AG20443 (cell line): ENCODE data around the gene TIGD4.

Source experiments
- DNase-seq: peaks from one replicate; pipeline ENCODE4 v3.0.0; 2012; ENCODE audit warnings: low spot score, mixed read lengths

TIGD4 gene

DNA sequence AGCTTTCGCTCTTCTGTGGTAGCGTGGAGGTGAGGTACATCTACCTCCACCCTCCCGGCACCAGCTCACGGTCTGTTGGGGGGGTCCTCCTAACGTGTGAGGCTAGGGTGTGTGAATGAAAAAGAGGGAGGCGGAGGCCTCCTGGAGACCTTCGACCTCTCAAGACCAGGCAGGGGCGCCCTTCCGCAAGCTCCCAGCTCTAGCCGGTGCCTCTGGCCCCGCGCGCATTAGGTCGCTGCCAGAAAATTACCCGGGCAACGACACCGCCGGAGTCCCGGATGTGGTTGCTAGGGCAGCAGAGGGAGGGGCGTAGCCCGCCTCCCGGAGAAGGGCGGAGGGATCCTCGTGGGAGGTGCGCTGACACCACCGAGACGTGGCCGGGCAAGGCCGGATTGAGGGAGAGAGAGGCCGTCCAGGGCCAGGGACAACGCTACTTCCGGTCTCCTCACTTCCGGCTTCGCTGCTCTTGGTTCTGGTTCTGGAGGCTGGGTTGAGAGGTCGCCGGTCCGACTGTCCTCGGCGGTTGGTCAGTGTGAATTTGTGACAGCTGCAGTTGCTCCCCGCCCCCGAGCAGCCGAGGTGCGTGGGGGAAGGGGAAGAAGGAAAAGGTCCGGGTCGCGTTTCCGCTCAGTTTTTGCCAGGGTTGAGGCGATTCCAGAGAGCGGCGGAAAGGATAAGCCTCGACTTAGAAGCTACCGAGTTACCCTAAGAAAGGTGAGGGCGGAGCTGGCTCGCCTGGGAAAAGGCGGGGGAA, at the start of gene TIGD4, which contains the start of gene ARFIP1:
Gene TIGD4, minus strand, starts transcription at position 218 of the 754 bp plus-strand sequence. CDS start 8,726 bp downstream, outside the sequence.
Gene ARFIP1, plus strand, starts transcription at position 442 of the 754 bp plus-strand sequence. CDS start 49,680 bp downstream, outside the sequence.
- DNase-seq: peak; percentile 99

DNA sequence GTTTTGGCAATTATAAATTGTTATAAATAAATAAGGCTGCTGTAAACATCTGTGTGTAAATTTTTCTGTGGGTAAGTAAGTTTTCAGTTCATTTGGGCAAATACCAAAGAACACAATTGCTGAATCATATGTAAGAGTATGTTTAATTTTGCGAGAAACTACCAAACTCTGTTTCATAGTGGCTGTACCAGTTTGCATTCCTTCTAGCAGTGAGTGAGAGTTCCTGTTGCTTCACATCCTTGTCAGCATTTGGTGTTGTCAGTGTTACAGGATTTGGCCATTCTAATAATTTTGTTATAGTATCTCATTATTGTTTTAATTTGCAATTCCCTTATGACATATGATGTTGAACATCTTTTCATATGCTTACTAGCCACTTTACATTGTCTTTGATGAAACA, 48.6 kb upstream of the TIGD4 start:
- DNase-seq: no peak

DNA sequence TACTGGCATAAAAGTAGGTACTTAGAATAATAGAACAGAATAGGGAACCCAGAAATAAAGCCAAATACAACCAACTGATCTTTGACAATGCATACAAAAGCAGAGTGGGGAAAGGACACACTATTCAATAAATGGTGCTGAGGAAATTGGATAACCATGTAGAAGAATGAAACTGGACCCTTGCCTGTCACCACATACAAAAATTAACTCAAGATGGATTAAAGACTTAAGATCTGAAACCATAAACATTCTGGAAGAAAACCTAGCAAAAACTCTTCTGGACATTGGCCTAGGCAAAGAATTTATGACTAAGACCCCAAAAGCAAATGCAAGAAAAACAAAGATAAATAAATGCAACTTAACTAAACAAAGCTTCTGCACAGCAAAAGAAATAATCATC, 45.8 kb upstream of the TIGD4 start:
- no peak for DNase-seq

DNA sequence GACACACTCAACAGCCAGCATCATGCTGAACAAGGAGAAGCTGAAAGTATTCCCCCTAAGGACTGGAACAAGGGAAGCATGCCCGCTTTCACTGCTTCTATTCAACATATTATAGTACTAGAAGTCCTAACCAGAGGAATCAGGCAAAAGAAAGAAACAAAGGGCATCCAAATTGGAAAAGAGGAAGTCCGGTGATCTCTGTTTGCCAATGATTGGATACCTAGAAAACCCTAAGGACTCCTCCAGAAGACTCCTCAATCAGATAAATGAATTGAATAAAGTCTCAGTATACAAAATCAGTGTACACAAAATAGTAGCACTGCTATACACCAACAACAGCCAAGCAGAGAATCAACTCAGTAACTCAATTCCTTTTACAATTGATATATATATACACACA, 45.0 kb upstream of the TIGD4 start:
- no peak for DNase-seq

DNA sequence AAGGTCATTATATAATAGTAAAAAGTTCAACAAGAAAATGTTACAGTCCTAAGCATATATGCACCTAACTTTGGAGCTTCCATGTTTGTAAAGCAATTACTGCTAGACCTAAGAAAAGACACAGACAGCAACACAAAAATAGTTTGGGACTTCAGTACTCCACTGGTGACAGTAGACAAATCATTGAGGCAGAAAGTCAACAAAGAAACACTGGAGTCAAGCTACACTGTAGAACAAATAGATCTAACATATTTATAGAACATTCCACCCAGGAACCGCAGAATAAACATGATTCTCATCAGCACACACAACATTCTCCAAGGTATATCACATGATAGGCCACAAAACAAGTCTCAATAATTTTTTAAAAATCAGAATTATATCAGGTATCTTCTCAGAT, 42.8 kb upstream of the TIGD4 start:
- DNase-seq: no peak

DNA sequence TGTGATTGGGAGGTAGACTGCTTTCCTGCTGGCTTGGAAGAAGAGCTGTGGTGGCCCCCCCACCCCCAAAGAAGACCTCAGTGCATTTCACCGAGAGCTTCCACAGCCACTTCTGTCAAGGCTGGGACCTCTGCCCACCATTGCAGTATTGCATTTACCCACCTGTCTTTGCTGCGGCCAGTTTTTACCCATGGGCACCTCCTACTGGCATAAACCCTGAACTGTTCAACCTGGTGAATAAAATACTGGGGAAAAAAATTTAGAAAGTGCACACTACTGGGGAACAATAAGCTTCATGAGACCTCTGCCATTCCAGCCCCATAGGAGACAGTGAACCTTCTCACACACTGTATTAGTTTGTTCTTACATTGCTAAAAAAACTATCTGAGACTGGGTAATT, 40.5 kb upstream of the TIGD4 start:
- DNase-seq: no peak

DNA sequence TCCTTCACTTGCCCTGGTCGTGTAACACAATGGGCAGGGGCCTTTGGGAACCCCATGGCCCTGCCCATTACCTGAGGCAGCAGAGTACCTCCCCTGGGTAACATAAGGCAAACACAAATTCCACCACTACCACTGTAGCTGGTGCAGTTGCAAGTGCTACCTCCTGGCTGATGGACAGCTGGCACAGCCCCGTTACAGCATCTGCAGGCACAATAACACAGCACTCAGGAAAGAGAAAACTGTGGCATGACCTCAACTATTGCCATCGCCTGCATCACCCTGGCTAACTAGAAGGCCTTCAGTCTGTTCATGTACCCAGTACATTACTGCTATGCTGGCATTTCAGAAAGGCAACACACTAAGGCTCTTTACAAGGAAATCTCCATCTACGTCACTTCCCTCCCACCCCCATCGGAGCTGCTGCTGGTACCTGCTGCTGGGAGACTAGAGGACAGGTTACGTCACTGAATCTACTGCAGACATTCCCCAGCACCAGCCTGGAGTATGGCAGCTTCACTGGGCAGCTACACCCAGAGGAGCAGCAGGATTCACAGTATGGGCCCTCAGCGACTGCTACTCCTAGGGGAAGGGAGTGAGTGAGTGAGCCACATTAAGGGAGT, 39.6 kb upstream of the TIGD4 start:
- DNase-seq: no peak

DNA sequence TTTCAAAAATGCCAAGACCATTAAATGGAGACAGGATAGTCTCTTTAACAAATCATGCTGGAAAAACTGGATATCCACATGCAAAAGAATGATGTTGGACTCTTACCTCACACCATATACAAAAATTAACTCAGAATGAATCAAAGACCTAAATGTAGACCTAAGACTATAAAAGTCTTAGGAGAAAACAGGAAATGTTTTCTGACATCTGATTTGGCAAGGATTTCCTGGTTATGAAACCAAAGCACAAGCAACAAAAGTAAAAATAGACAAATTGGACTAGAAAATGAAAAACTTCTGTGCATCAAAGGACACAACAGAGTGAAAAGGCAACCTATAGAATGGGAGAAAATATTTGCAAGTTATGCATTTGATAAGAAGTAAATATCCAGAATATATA, 37.8 kb upstream of the TIGD4 start:
- DNase-seq: no peak

DNA sequence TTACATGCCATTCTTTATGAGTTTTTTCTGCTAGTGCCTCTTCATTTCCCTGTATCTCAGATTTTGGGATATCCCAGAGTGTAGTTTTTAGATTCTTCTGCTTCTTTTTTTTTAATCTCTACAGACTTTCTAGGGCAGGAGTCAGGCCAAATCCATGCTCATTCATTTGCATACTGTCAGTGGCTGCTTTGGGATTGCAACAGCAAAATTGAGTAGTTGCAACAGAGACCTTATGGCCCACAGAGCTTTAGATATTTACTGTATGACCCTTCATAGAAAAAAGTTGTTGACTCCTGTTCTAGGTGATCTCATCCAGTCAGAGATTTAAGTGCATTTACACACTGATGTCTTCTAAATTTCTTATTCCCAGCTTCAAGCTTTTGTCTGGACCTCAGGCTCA, 35.5 kb upstream of the TIGD4 start:
- no peak for DNase-seq

DNA sequence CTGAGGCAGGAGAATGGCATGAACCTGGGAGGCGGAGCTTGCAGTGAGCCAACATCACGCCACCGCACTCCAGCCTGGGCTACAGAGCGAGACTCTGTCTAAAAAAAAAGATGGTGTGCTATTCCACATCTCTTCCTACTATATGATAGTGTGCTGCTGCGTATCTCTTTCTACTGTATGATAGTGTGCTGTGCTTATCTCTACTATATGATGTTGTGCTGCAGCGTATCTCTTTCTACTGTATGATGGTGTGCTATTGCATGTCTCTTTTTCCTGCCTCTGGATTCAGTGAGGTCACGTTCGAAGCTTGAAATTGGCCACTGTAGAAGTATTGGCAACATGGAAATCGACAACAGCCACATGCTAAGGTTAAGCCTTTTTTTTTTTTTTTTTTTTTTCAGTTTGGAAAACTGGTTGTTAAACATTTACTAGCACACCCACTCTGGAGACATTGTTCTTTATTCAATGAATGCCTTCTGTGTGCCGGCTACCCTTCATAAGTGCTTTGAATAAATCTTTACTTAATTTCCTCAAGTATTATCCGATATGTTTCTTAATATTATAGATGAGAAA, 31.3 kb upstream of the TIGD4 start:
- DNase-seq: no peak

DNA sequence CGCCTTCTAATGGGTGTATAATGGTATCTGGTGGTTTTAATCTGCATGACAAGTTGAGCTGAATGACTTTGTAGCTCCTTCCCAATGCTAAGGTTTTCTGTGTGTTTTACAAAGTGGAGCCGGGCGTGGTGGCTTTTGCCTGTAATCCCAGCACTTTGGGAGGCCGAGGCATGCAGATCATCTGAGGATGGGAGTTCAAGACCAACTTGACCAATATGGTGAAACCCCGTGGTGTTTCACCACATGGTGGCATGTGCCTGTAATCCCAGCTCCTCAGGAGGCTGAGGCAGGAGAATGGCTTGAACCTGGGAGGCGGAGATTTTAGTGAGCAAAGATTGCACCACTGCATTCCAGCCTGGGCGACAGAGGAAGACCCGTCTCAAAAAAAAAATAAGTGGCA, 29.1 kb upstream of the TIGD4 start:
- DNase-seq: no peak

DNA sequence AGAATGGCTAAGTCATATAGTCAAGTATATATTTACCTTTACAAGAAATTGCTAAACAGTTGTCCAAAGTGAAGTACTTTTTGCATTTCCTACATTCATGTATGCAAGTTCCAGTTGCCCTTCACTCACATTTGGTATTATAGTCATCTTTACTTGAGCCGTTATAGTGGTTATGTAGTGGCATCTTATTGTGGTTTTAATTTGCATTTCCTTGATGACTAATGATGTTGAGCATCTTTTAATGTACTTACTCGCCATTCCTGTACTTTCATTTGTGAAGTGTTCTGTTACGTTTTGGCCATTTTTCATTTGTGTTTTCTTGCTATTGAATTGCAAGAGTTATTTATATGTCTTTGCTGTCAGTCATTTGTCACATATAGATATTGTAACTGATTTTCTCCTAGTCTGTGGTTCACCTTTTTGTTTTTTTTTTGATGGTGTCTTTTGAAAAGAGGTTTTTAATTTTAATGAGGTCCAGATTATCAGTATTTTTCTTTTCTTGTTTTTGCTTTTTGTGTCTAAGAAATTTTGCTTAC, 27.8 kb upstream of the TIGD4 start:
- DNase-seq: no peak

DNA sequence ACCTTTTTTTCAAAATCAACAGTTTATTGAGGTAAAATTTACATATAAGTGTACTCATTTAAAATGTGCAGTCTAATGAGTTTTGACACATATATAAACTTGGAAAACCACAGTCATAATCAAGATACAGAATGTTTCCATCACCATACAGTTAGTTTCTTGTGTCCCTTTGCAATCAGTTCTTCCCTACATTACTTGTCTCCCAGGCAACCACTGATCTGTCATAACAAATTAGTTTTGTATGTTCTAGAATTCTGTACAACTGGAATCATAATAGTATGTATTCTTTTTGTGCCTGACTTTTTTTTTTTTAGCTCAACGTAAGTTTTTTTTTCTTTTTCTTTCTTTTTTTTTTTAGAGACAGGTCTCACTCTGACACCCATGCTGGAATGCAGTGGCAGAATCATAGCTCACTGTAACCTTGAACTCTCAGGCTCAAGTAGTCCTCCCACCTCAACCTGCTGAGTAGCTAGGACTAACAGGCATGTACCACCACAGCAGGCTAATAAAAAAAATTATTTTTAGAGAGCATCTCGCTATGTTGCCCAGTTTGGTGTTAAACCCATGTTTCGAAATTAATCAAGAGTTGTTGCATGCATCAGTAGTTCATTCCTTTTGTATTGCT, 27.1 kb upstream of the TIGD4 start:
- DNase-seq: no peak

DNA sequence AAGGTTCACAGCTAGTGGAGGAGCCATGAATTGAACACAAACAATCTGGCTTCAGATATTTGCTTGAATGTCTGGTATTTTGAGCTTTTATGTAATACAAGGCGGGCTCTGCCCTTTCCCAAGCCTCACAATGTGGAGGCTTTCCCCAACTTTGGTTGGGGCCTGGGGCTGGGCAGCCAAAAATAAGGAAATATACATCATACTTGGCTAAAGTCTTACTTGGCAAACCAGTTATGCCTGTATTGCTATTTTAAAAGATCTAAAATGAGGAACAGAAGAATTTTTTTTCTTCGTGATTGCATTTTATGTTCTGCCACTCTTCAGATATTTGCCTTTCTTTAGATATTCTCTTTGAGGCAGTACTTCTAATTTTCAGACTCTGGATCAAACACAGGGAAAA, 26.3 kb upstream of the TIGD4 start:
- DNase-seq: no peak

DNA sequence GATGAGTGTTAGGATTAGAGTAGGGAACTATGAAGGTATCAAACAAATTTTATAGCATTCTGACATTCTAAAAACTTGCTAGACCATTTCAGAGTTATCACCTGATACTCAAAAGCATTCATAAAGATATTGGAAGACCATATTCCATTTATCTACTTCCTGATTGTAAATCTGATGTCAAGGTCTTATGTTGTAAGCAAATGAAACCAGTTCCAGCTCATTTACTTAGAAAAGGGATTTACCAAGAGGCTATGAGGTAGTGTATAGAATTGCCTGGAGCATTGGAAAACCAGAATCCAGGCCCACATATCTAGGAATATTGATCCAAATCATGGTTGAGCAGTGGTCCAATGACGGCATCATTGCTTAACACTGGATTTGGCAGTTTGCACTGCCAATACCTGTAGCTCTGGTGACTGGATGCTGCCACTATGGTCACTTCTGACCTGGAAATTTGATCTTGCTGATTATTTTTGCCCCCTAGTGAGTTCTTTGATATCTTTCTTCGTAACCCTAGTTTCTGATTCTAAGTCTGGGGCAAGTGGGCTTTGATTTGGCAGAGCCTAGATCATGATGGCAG, 25.6 kb upstream of the TIGD4 start:
- DNase-seq: no peak

DNA sequence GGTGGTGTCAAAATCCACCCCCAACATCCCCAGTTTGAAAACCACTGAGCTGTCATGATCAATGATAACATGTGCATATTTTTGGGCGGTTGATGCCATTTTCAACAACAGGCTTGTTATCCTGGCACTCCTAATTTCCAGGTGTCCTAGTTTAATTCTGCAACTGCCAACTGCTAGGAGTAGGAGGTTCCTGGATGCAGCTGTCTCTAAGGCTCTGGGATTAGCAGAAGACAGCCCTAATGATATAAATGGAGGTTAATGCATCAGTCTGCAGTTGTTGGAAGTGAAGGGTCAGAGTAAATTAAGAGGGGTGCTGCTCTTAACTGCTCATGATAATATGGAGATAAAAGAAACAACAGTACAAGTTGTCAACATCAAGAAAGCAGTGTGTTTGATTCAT, 24.0 kb upstream of the TIGD4 start:
- DNase-seq: no peak

DNA sequence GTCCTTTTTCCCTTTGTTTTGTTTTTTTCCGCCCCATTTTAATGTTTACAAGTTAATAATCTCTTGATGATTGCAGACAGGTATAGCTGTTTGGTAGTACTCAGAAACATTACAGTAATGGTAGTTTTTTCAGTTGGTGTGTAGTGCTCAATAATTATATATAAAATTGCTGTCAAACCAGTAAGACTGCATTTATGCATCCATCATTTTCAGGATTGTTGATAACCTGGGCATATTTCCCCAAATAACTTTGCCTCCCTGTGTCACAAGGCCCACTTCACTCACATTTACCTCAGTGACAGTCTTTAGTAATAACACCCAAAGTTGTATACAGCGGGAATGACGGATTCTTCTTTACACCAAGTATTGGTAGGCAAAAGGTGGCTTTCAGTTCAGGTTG, 16.4 kb upstream of the TIGD4 start:
- no peak for DNase-seq

DNA sequence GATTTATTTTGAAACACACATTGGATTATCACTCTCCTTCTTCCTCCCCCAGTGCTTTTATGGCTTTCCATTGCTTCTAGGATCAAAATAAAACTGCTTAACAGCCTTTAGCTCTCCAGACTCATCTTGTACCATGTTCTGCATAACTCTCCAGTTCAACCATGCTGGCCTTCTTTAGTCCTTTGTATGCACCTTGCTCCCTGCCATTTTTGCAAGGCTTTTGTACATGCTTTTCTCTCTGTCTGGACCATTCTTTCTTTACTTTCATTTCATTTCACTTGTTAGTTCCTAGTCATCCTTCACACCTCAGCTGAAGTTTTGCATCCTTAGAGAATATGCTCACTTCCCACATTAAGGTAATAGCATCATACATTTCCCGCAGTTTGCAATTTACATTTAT, 7.1 kb upstream of the TIGD4 start:
- DNase-seq: no peak

DNA sequence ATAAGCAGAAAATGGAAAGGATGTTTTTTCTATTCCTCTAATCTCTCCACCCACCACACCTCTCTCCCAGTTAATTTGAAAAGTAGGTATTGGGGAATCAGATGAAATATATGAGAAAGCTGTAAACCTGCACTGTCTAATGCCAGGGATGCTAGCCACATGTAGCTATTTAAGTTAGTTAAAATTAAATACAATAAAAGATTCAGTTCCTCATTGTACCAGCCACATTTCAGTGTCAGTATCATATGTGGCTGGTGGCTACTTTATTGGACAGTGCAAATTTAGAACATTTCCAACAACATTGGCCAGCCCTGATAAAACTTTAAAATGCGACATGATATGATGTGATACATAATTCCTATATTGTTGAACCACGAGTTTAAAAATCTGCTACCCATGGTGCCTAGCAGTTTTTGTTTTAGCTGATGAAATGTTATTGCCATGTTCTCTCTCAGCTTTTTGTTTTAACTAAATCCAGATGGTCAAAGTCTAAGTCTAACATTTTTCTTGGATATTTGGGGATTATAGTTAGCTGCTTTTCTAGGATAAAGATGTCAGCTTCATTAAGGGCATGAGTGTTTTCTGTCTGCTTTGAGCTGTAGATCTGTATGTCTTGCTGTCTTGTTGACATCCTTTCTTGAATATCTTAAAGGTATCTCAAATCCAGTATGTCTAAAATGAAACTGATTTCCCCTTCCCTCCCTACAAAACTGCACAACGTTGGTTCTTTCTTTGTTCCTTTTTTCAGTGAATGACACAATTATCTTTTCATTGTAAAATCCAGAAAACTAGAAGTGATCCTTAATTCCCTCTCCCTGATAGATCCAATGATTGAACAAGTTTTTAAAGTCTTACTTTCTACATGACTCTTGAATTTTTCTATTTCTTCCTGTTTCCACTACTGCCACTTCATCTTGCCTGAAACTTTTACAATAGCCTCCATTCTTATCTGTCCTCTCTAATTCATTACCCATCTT, 6.4 kb upstream of the TIGD4 start:
- DNase-seq: peak; percentile 14

DNA sequence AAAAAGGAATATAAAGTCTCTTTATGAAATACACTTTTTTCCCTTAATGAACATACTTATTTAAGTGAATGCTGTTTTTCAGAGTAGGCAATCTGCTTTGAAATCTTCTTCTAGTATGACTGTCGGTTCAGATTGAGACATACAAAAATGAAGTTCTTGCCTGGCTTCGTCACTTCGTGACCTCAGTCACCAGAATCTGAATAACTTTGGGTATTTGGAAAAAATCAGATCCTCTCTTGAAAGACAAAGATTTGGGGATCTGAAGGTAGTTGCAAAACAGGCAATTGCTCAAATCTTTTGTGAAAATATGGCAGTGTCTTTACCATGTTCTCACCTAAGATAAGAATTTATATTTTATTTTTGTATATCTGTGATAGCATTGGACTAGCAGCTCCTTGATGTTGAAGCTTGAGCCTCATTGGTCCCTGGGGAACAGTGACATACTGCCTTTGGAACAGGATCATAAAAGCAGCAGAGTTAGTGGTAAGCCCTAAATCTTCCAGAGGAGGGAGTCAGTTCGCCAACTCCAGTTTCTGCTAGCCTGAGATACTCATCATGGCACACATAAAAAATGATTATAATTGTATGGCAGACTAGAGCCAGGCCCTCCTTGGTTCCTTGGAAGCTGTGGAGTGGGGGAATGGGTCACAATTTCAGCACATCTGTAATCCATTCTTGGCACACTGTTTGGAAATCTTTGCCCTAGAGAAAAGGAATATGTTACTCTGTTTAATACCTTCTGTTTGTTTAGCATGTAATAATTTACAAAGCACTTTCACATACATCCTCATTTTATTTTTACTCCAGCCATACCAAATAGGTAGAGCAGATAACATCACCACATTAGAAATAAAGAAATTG, 5.2 kb upstream of the TIGD4 start:
- peak; percentile 53 for DNase-seq
